Vagina (tissue), 2 donors: ENCODE measurements around the gene HYKK.

Experiments used
- CTCF ChIP-seq, 3 experiments: fragments of 450-650 bp in 2 of 3; fragments of 200-600 bp in 1 of 3; sonication (generic) in 1 of 3; IDR thresholded peaks; one replicate each; pipeline ENCODE4 v1.5.1; 2017 to 2019; ENCODE audit warnings: antibody characterized with exemption in 3 of 3, mild to moderate bottlenecking in 2 of 3, moderate library complexity in 2 of 3
- POLR2A ChIP-seq, 2 donors: fragments of 450-650 bp; IDR thresholded peaks; one replicate each; pipeline ENCODE4 v1.6.1; 2017; ENCODE audit warnings: antibody characterized with exemption in 2 of 2, mild to moderate bottlenecking in 2 of 2, moderate library complexity in 2 of 2
- POLR2AphosphoS5 ChIP-seq, 2 donors: sonication (generic); formaldehyde crosslinking; IDR thresholded peaks; one replicate each; pipeline ENCODE4 v1.9.0; 2017; ENCODE audit warnings: antibody characterized with exemption in 2 of 2, mild to moderate bottlenecking in 2 of 2, low read depth in 1 of 2; ENCODE audit not compliant: insufficient read depth in 1 of 2

GRCh38 chr15:78567531-78567930 is 60.2 kb downstream of the HYKK start:
- TF ChIP-seq POLR2AphosphoS5 (IDR thresholded peaks at IDR 0.05; ENCODE audit: insufficient read depth in 1 of 2, low read depth in 1 of 2) (no peak), CTCF (IDR thresholded peaks at IDR 0.05) (no peak), POLR2A (IDR thresholded peaks at IDR 0.05) (no peak)
